HCT116 (cell line): ENCODE data around the gene MICALL2. TPM values are rescaled to one million over a fixed set of nuclear protein-coding genes. Genes with fewer than 3 reads are reported as not detected.

Experiments
- ATAC-seq: fragments of 200-7000 bp; cut with Tn5 transposase; 2 replicates; pipeline ENCODE4 v1.9.1; 2020; ENCODE audit warnings: mild to moderate bottlenecking, moderate library complexity
- BruUV-seq: library from RNA; stranded (reverse); fragments of 400-500 nt; replicated peaks from 2 replicates; lab custom pipeline; 2021; lab: Mats Ljungman, UMichigan
- CTCF ChIA-PET: fragments of 300-600 bp; sonication (Branson Sonifier 250); formaldehyde crosslinking; loops from one replicate; lab custom pipeline; 2021; ENCODE audit warnings: antibody characterized with exemption; lab: Charles Lee
- POLR2A ChIA-PET: fragments of 300-600, 350-600 bp; sonication (Branson Sonifier 250); formaldehyde crosslinking; loops from one replicate; lab custom pipeline; 2021; ENCODE audit warnings: antibody characterized with exemption; lab: Charles Lee
- RAD21 ChIA-PET, 2 experiments: fragments of 300-600 bp; sonication (Branson Sonifier 250); formaldehyde crosslinking; loops; one replicate each; lab custom pipeline; 2023; ENCODE audit warnings: low total read pairs in 2 of 2; ENCODE audit not compliant: uncharacterized antibody in 2 of 2, unreplicated experiment in 2 of 2, low non-redundant PET in 1 of 2; lab: Charles Lee
- DNase-seq: peaks from one replicate; pipeline ENCODE4 v3.0.0-alpha.2; 2010; ENCODE audit warnings: low read depth, low spot score
- H2AFZ ChIP-seq: fragments of 200-600 bp; shearing (Covaris generic), sonication (generic); 2 replicates; pipeline ENCODE4 v1.6.1; 2017; ENCODE audit warnings: low read depth, mixed run types, mixed read lengths, antibody characterized with exemption, low read length; ENCODE audit not compliant: poor library complexity, severe bottlenecking
- H3K27ac ChIP-seq: 2 replicates; pipeline ENCODE4 v1.5.1; 2012; ENCODE audit warnings: low read depth, low read length
- H3K27me3 ChIP-seq: fragments of 200-600 bp; sonication (generic); 2 replicates; pipeline ENCODE4 v1.6.1; 2016; ENCODE audit warnings: mixed run types, low read length, mixed read lengths; ENCODE audit not compliant: insufficient read depth
- H3K36me3 ChIP-seq, 2 experiments: fragments of 200-500 bp in 1 of 2; fragments of 200-600 bp in 1 of 2; sonication (Bioruptor generic) in 1 of 2; sonication (generic) in 1 of 2; 2 replicates each; pipeline versions ENCODE4 v1.5.1 to v1.6.1; 2014 to 2016; ENCODE audit warnings: low read length in 2 of 2, inconsistent platforms in 1 of 2, mixed read lengths in 1 of 2, mixed run types in 1 of 2; ENCODE audit not compliant: insufficient read depth in 2 of 2, control insufficient read depth in 1 of 2
- H3K4me1 ChIP-seq, 2 experiments: fragments of 200-600 bp in 1 of 2; sonication (generic) in 1 of 2; 2 replicates each; pipeline versions ENCODE4 v1.5.1 to v1.6.1; 2012 to 2017; ENCODE audit warnings: low read length in 2 of 2, inconsistent platforms in 1 of 2, mild to moderate bottlenecking in 1 of 2, mixed read lengths in 1 of 2, mixed run types in 1 of 2, moderate library complexity in 1 of 2; ENCODE audit not compliant: insufficient read depth in 2 of 2, control insufficient read depth in 1 of 2
- H3K4me2 ChIP-seq: fragments of 200-600 bp; sonication (generic); 2 replicates; pipeline ENCODE4 v1.6.1; 2017; ENCODE audit warnings: mixed run types, low read length, mixed read lengths
- H3K4me3 ChIP-seq, 2 experiments: fragments of 200-600 bp in 1 of 2; sonication (generic) in 1 of 2; replicated peaks in 1 of 2; 2 replicates each; pipeline ENCODE4 v1.5.1; 2011 to 2016; ENCODE audit warnings: low read length in 2 of 2, control low read depth in 1 of 2, low read depth in 1 of 2, mild to moderate bottlenecking in 1 of 2, mixed read lengths in 1 of 2, mixed run types in 1 of 2
- H3K79me2 ChIP-seq: fragments of 200-600 bp; sonication (generic); 2 replicates; pipeline ENCODE4 v1.6.1; 2017; ENCODE audit warnings: mild to moderate bottlenecking, mixed run types, low read length, moderate library complexity, mixed read lengths; ENCODE audit not compliant: insufficient read depth
- H3K9ac ChIP-seq: fragments of 200-600 bp; sonication (generic); 2 replicates; pipeline ENCODE4 v1.6.1; 2016; ENCODE audit warnings: low read length, mixed read lengths
- H3K9me2 ChIP-seq: fragments of 200-600 bp; sonication (generic), shearing (Covaris generic); 2 replicates; pipeline ENCODE4 v1.6.1; 2017; ENCODE audit warnings: mixed run types, mild to moderate bottlenecking, moderate library complexity; ENCODE audit not compliant: insufficient read depth
- H3K9me3 ChIP-seq, 2 experiments: fragments of 200-500 bp in 1 of 2; fragments of 200-600 bp in 1 of 2; sonication (Bioruptor generic) in 1 of 2; sonication (generic) in 1 of 2; 2 replicates each; pipeline ENCODE4 v1.6.1; 2014 to 2017; ENCODE audit warnings: low read length in 2 of 2, mixed read lengths in 2 of 2, inconsistent platforms in 1 of 2, low read depth in 1 of 2, mild to moderate bottlenecking in 1 of 2, mixed run types in 1 of 2, moderate library complexity in 1 of 2; ENCODE audit not compliant: control insufficient read depth in 1 of 2, insufficient read depth in 1 of 2
- H4K20me1 ChIP-seq: fragments of 200-600 bp; sonication (generic), shearing (Covaris generic); 2 replicates; pipeline ENCODE4 v1.6.1; 2017; ENCODE audit warnings: mixed run types, mild to moderate bottlenecking, moderate library complexity; ENCODE audit not compliant: insufficient read depth
- CEBPB ChIP-seq: IDR thresholded peaks from 2 replicates; pipeline ENCODE4 v1.6.1; 2012; ENCODE audit warnings: low read depth
- ELF1 ChIP-seq: IDR thresholded peaks from 2 replicates; pipeline ENCODE4 v1.6.1; 2012; ENCODE audit warnings: low read depth, borderline replicate concordance
- EZH2 ChIP-seq: fragments of 200-600 bp; sonication (generic); IDR thresholded peaks from 2 replicates; pipeline ENCODE4 v1.6.1; 2017; ENCODE audit warnings: antibody characterized with exemption, mixed run types
- EZH2phosphoT487 ChIP-seq: fragments of 200-600 bp; IDR thresholded peaks from 2 replicates; pipeline ENCODE4 v1.6.1; 2018; ENCODE audit warnings: antibody characterized with exemption, borderline replicate concordance
- FOSL1 ChIP-seq: IDR thresholded peaks from 2 replicates; pipeline ENCODE4 v1.6.1; 2012; ENCODE audit warnings: low read depth
- JUND ChIP-seq: IDR thresholded peaks from 2 replicates; pipeline ENCODE4 v1.6.1; 2012
- MAX ChIP-seq: IDR thresholded peaks from 2 replicates; pipeline ENCODE4 v1.6.1; 2012
- POLR2AphosphoS5 ChIP-seq: IDR thresholded peaks from 2 replicates; pipeline ENCODE4 v1.6.1; 2011; ENCODE audit warnings: mild to moderate bottlenecking, low read depth, low read length, moderate library complexity
- REST ChIP-seq: IDR thresholded peaks from 2 replicates; pipeline ENCODE4 v1.6.1; 2012; ENCODE audit warnings: low read depth
- SP1 ChIP-seq: IDR thresholded peaks from 2 replicates; pipeline ENCODE4 v1.6.1; 2012; ENCODE audit warnings: low read depth
- SRF ChIP-seq: IDR thresholded peaks from 2 replicates; pipeline ENCODE4 v1.6.1; 2012; ENCODE audit warnings: low read depth
- TCF7L2 ChIP-seq: IDR thresholded peaks from 2 replicates; pipeline ENCODE4 v1.7.0; 2011; ENCODE audit warnings: borderline replicate concordance, inconsistent platforms; ENCODE audit not compliant: insufficient read depth, insufficient read length; ENCODE audit errors: extremely low read depth
- YY1 ChIP-seq: IDR thresholded peaks from 2 replicates; pipeline ENCODE4 v1.6.1; 2011; ENCODE audit warnings: low read length, low read depth, moderate library complexity, mild to moderate bottlenecking; ENCODE audit not compliant: insufficient replicate concordance; ENCODE audit errors: extremely low read depth
- ZFX ChIP-seq: fragments of 450-650 bp; IDR thresholded peaks from 2 replicates; pipeline ENCODE4 v1.6.1; 2017
- ZNF274 ChIP-seq: fragments of 200-500 bp; sonication (Bioruptor generic); IDR thresholded peaks from 2 replicates; pipeline ENCODE4 v1.6.1; 2014; ENCODE audit warnings: mild to moderate bottlenecking, low read depth, low read length, inconsistent platforms
- intact Hi-C: fragments of 100-400 bp; cut with micrococcal nuclease; formaldehyde crosslinking; loops from 2 replicates; pipeline ENCODE4 v1.10.0; 2022
- total RNA-seq: library from RNA; stranded (reverse); gene quantifications from one replicate; pipeline ENCODE4 v1.2.1, GENCODE V29; 2021; ENCODE audit not compliant: unreplicated experiment

The MICALL2 gene
- total RNA-seq, 1 experiment from 2014 or later = 60.7 TPM

- no peak overlapping the region for H3K9ac ChIP-seq
- H3K4me2 ChIP-seq = no peak overlapping the region
- peaks cover 0 to 10% of the 10 kb centered on the region in 2 experiments; a peak in 1 of 4 replicates for H3K36me3 ChIP-seq
- H3K27ac ChIP-seq = no peak overlapping the region
- no peak overlapping the region for H3K4me3 ChIP-seq
- ChIA-PET CTCF (no interaction called here), RAD21 (no interaction called here), POLR2A (no interaction called here)
- H4K20me1 ChIP-seq = no peaks in the 10 kb centered on the region
- H3K9me3 ChIP-seq = no peaks in the 10 kb centered on the region
- ATAC-seq = no peak
- no peak for DNase-seq
- intact Hi-C loops = no loop called here
- no peaks in the 10 kb centered on the region for H3K79me2 ChIP-seq
- no TSS peak for BruUV-seq
- peaks cover 0 to 9% of the 10 kb centered on the region in 2 experiments; a peak in 2 of 4 replicates for H3K4me1 ChIP-seq
- no peak for TF ChIP-seq JUND
- no peak for TF ChIP-seq POLR2AphosphoS5
- TF ChIP-seq CEBPB = no peak
- TF ChIP-seq TCF7L2 = no peak
- TF ChIP-seq SP1 = no peak
- H3K9me2 ChIP-seq = no peaks in the 10 kb centered on the region
- H3K27me3 ChIP-seq = no peaks in the 10 kb centered on the region
- H2AFZ ChIP-seq = no peak overlapping the region
Observed at GRCh38 chr7:1436608-1437007, 22.7 kb downstream of the MICALL2 start.

GRCh38 chr7:1434891-1435670 lies 24.2 kb downstream of the MICALL2 start:
- Histone ChIP-seq H3K9ac (no peak overlapping the region), H3K36me3 (peaks cover 0 to 10% of the 10 kb centered on the region in 2 experiments; a peak in 1 of 4 replicates), H3K9me2 (no peaks in the 10 kb centered on the region), H3K9me3 (no peaks in the 10 kb centered on the region), H3K27ac (no peak overlapping the region), H3K4me2 (no peak overlapping the region), H2AFZ (no peak overlapping the region), H3K4me3 (no peak overlapping the region), H3K4me1 (peaks cover 0 to 9% of the 10 kb centered on the region in 2 experiments; a peak in 2 of 4 replicates), H3K79me2 (no peaks in the 10 kb centered on the region), H3K27me3 (no peaks in the 10 kb centered on the region), H4K20me1 (no peaks in the 10 kb centered on the region)
- no TSS peak for BruUV-seq
- ChIA-PET POLR2A (no interaction called here), RAD21 (no interaction called here), CTCF (no interaction called here)
- ATAC-seq = no peak
- DNase-seq = no peak
- intact Hi-C loops = no loop called here
- TF ChIP-seq MAX (no peak), EZH2phosphoT487 (no peak), ZFX (no peak), POLR2AphosphoS5 (no peak), EZH2 (no peak), TCF7L2 (no peak), FOSL1 (no peak), YY1 (no peak), ZNF274 (no peak), SRF (no peak), REST (no peak), JUND (no peak), ELF1 (no peak), CEBPB (no peak)
